Adipocyte (in vitro differentiated cells): ENCODE results near the gene MAT1A.
A peak's percentile ranks its signal among the peaks of the same experiment; 100 is the strongest.
"Not testable (repeated sequence)": the region's sequence is repeated elsewhere in the genome, so short reads cannot be mapped to it uniquely, and the experiment has no call there.

Source experiments
- DNase-seq: peaks from one replicate; pipeline ENCODE4 v3.0.0-alpha.2; 2015; ENCODE audit warnings: low read depth
- H3K27me3 ChIP-seq: replicated peaks from 2 replicates; pipeline ENCODE4 v1.7.0; 2013; ENCODE audit warnings: mild to moderate bottlenecking, low read length, moderate library complexity; ENCODE audit not compliant: control insufficient read depth, insufficient read depth
- H3K36me3 ChIP-seq: 2 replicates; pipeline ENCODE4 v1.7.0; 2013; ENCODE audit warnings: low read length, mild to moderate bottlenecking, moderate library complexity; ENCODE audit not compliant: control insufficient read depth, insufficient read depth, severe bottlenecking
- H3K4me1 ChIP-seq: 2 replicates; pipeline ENCODE4 v1.7.0; 2013; ENCODE audit warnings: mild to moderate bottlenecking, low read length, moderate library complexity; ENCODE audit not compliant: control insufficient read depth, insufficient read depth
- H3K4me3 ChIP-seq: 2 replicates; pipeline ENCODE4 v1.7.0; 2013; ENCODE audit warnings: mild to moderate bottlenecking, low read length, moderate library complexity
- H3K9ac ChIP-seq: 2 replicates; pipeline ENCODE4 v1.7.0; 2013; ENCODE audit warnings: mild to moderate bottlenecking, low read length, moderate library complexity
- H3K9me3 ChIP-seq: 2 replicates; pipeline ENCODE4 v1.7.0; 2013; ENCODE audit warnings: mild to moderate bottlenecking, low read length, moderate library complexity; ENCODE audit not compliant: control insufficient read depth

The MAT1A gene

DNA sequence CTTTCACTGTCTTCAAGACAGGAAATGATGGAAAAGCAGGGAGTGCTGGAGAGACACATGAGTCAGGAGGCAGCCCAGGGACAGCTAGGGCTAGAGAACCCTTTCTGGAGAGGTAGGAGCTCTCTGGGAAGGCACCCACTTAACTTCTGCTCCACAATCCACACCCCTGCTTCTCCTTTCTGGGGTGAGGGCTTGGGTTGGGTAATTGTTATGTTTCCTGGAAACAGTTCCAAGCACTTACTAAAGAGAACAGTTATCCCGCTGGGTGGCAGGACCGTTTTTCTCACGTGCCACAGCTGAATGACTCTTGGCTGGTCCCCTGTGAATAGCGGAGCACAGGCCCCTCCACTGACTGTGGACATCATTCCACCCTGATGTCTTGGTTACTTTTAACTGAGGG, 39.6 kb downstream of the MAT1A start:
- H3K27me3 ChIP-seq, H3K4me3 ChIP-seq, H3K36me3 ChIP-seq, DNase-seq, H3K9ac ChIP-seq, H3K9me3 ChIP-seq: not testable (repeated sequence)
- H3K4me1 ChIP-seq = peaks cover 10% of the 10 kb centered on the region

DNA sequence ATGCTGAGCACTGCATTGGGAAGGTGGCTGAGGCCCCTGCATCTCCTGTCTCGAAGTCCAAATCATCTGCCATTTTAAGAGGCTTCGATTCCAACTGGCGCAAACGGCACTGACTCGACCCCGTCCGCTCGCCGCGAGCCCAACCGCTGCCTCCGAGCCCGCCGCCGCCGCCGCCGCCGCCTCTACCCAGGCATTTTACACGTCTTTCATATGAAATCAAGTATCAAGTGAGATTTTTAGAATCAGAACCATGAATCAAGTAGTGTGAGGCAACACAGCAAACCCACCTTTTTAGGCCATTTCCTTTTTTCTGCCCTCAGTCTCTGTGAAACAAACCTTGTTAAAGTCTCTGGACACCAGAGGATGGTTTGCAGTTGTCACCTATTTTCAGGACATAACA, 41.8 kb downstream of the MAT1A start:
- not testable (repeated sequence) for H3K9ac ChIP-seq, DNase-seq, H3K36me3 ChIP-seq, H3K27me3 ChIP-seq, H3K9me3 ChIP-seq, H3K4me3 ChIP-seq, H3K4me1 ChIP-seq

DNA sequence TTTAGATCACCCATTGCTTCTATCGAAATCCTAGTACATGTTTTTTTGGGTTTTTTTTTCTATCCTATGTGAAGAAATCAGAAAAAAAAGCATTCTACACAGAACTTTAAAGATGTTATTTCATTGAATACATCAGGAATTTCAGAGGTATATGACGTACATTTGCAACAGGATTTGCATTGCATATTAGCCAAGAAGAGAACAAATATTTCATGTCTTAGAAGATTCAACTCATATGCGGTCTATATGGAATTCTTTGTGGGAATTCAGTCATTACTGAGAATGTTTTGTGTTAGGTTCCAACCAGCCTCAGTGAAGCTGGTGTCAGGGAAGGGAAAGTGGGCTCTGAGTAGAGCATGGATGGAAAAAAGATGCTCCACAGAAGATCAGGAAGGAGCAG, 45.1 kb downstream of the MAT1A start:
- not testable (repeated sequence) for H3K4me1 ChIP-seq, H3K27me3 ChIP-seq, H3K9me3 ChIP-seq, H3K4me3 ChIP-seq, H3K9ac ChIP-seq, H3K36me3 ChIP-seq, DNase-seq

DNA sequence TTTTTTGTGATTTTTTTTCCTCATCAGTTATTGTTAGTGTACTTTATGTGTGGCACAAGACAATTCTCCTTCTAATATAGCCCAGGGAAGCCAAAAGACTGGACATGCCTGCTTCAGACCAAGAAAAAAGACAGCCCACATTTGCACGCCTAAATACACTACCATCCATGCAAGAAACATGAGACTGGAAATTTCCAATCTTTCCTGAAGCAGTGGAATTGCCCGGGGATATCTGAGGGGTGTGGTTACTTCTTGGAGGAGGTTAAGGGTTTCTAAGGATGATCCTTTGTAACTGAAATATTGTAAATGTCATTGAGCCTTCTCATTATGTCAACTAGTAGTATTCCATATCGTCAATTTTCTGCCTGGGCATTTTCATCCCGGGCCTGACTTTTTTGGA, 47.1 kb downstream of the MAT1A start:
- not testable (repeated sequence) for DNase-seq, H3K27me3 ChIP-seq, H3K9me3 ChIP-seq, H3K4me3 ChIP-seq, H3K36me3 ChIP-seq, H3K9ac ChIP-seq, H3K4me1 ChIP-seq

DNA sequence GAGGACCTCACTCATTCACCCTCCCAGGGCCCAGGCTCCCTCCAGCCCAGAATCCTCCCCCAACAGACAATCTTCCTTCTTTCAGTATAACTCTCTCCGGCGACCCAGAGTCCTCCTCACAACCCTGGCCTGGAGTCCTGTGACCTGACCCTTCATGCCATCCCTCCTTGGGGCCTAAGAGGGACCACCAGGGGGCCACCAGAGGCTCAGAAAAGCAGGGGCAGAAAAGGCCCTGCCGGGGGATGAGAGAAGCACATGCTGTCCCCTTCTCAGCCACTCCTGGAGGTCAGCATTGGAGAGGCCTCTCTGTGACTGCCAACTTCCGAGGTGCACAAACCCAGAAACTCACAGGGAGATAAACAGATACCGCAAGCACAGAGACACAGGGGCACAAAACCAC, 53.0 kb downstream of the MAT1A start:
- not testable (repeated sequence) for H3K36me3 ChIP-seq, DNase-seq, H3K4me3 ChIP-seq, H3K4me1 ChIP-seq, H3K9me3 ChIP-seq, H3K27me3 ChIP-seq, H3K9ac ChIP-seq

DNA sequence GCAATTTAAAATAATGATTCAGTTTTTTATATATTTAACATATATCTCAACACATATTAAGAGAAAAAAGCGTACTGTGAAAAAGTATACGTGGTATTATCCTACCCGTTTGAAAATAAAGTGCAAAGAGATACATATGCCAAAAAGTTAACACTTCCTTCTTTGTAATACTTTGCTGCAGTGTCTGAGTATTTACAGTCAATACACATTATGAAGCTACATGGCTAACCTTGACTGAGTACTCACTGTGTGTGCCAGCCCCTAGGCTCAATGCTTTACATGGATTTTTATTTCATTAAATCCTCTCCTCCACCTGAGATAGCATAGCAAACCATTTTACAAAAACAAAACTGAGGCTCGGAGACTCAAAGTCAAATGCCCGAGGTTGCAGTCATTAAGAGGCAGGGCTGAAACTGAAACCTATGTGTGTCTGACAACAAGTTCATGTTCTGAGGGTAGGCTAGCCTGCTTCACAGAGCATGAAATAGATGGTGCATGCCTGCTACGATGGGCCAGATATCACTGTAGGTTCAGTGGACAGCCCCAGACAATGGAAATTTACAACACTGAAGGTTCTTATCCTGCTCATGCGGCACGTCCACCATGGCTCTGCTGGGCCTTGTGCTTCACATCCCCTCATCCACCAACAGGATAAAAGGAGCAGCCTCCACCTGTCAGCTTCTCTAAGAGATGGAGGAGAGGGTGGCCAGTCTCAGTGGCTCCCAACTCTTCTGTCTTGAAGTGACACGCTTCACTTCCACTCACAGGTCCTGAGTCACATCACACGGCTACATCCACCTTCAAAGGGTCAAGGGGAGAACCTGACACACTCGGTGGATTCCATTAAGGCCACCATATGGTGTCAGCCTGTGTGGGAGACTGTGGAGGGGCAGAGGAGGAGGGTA, 54.9 kb downstream of the MAT1A start:
- not testable (repeated sequence) for H3K4me3 ChIP-seq, H3K4me1 ChIP-seq, H3K9ac ChIP-seq, DNase-seq, H3K9me3 ChIP-seq, H3K36me3 ChIP-seq, H3K27me3 ChIP-seq

DNA sequence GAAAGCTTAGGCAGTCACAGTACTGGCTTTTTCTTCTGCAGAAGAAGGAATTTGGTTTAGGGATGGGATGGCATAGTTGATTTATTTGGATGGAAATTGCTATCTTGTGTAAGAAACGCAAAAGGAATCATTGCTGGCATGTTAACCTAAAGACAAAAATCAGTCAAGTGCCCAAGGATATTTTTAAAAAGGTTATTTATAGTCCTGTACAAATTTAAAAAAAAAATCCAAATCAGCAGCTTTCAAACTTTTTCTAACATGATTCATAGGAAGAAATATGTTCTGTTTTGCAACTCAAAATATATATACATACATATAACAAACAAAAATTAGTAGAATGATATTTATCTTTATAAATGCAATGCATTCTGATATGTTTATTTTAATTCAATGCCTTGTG, 55.6 kb downstream of the MAT1A start:
- H3K4me3 ChIP-seq = not testable (repeated sequence)

DNA sequence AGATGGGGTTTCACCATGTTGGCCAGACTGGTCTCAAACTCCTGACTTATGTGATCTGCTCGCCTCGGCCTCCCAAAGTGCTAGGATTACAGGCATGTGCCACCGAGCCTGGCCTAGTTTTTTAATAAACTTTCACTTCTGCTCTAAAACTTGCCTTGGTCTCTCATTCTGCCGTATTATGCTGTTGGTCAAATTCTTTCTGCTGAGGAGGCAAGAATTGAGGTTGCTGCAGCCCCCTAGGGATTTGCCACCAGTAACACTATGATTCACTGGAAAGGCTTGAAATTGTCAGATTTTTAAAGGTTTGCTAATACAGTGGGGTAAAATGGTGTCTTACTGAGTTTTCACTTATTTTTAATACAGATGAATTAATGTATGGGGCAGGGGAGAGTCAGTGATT, 62.7 kb downstream of the MAT1A start:
- H3K36me3 ChIP-seq, H3K9me3 ChIP-seq, H3K27me3 ChIP-seq, H3K4me1 ChIP-seq: not testable (repeated sequence)
- peak; percentile 28 for DNase-seq
- Histone ChIP-seq H3K9ac (peak overlapping the region; percentile 74), H3K4me3 (peak overlapping the region; percentile 54)

More for the DNA sequence above, 55.6 kb downstream of the MAT1A start:
- not testable (repeated sequence) for H3K9ac ChIP-seq, H3K36me3 ChIP-seq, H3K9me3 ChIP-seq, H3K4me1 ChIP-seq, H3K27me3 ChIP-seq
- DNase-seq = peak; percentile 67

DNA sequence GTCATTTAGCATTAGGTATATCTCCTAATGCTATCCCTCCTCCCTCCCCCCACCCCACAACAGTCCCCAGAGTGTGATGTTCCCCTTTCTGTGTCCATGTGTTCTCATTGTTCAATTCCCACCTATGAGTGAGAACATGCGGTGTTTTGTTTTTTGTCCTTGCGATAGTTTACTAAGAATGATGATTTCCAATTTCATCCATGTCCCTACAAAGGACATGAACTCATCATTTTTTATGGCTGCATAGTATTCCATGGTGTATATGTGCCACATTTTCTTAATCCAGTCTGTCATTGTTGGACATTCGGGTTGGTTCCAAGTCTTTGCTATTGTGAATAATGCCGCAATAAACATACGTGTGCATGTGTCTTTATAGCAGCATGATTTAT, 66.4 kb downstream of the MAT1A start:
- not testable (repeated sequence) for H3K36me3 ChIP-seq, H3K27me3 ChIP-seq, DNase-seq

More for the DNA sequence above, 66.4 kb downstream of the MAT1A start:
- H3K9me3 ChIP-seq, H3K9ac ChIP-seq, H3K4me1 ChIP-seq, H3K4me3 ChIP-seq: not testable (repeated sequence)
